UCSD-AML1 (cell line): ENCODE results near the gene CFAP53.

Experiments
- DNase-seq: peaks from one replicate; lab custom pipeline; 2025; ENCODE audit not compliant: unreplicated experiment; lab: John Stamatoyannopoulos, UW

The CFAP53 gene

GRCh38 chr18:50287441-50288347 is 21.4 kb upstream of the CFAP53 start, which contains the start of gene CXXC1:
Gene CXXC1, minus strand, starts transcription at chr18:50287692. Its CDS starts 103 bp downstream, at chr18:50287589.
- DNase-seq = peak; percentile 99

GRCh38 chr18:50287028-50287440 is 20.7 kb upstream of the CFAP53 start:
- DNase-seq = no peak

GRCh38 chr18:50286391-50287027 is 20.2 kb upstream of the CFAP53 start:
- DNase-seq = no peak

GRCh38 chr18:50285631-50286321 is 19.5 kb upstream of the CFAP53 start:
- DNase-seq = no peak

GRCh38 chr18:50285071-50285470 is 18.8 kb upstream of the CFAP53 start:
- DNase-seq = no peak

GRCh38 chr18:50284255-50284885 is 18.1 kb upstream of the CFAP53 start:
- no peak for DNase-seq

GRCh38 chr18:50283469-50284209 is 17.3 kb upstream of the CFAP53 start:
- no peak for DNase-seq

GRCh38 chr18:50282521-50283335 is 16.4 kb upstream of the CFAP53 start:
- no peak for DNase-seq

GRCh38 chr18:50281972-50282520 is 15.8 kb upstream of the CFAP53 start:
- DNase-seq = no peak

GRCh38 chr18:50281295-50281971 is 15.1 kb upstream of the CFAP53 start, which contains the start of gene MBD1:
Gene MBD1, minus strand, starts transcription at chr18:50281523. Its CDS starts 1,531 bp downstream, at chr18:50279992.
- DNase-seq = peak; percentile 98

GRCh38 chr18:50280707-50281294 is 14.5 kb upstream of the CFAP53 start:
- no peak for DNase-seq

GRCh38 chr18:50279752-50280151 is 13.5 kb upstream of the CFAP53 start:
- DNase-seq = no peak

- no peak for DNase-seq
Observed at GRCh38 chr18:50277942-50278341, 11.6 kb upstream of the CFAP53 start.

- DNase-seq = no peak
Observed at GRCh38 chr18:50276452-50276851, 10.2 kb upstream of the CFAP53 start.

GRCh38 chr18:50275503-50276036 is 9.3 kb upstream of the CFAP53 start:
- no peak for DNase-seq

GRCh38 chr18:50274941-50275340 is 8.6 kb upstream of the CFAP53 start:
- DNase-seq = no peak

GRCh38 chr18:50274044-50274442 is 7.7 kb upstream of the CFAP53 start:
- no peak for DNase-seq
